MM.1S (cell line): ENCODE measurements around the gene EDN3.

Experiments used
- DNase-seq: peaks from one replicate; pipeline ENCODE4 v3.0.0-alpha.2; 2015
- H2AFZ ChIP-seq: fragments of 300-600 bp; sonication (generic); 2 replicates; pipeline ENCODE4 v1.6.0; 2016; ENCODE audit warnings: antibody characterized with exemption, low read length
- H3F3A ChIP-seq: fragments of 300-600 bp; sonication (generic); 2 replicates; pipeline ENCODE4 v1.6.1; 2016; ENCODE audit warnings: mild to moderate bottlenecking, antibody characterized with exemption, low read length, moderate library complexity, mixed read lengths; ENCODE audit not compliant: insufficient read depth
- H3K27ac ChIP-seq: fragments of 300-600 bp; sonication (generic); 2 replicates; pipeline ENCODE4 v1.5.1; 2016; ENCODE audit warnings: mild to moderate bottlenecking, low read length
- H3K27me3 ChIP-seq: fragments of 300-600 bp; sonication (generic); replicated peaks from 2 replicates; pipeline ENCODE4 v1.6.0; 2016; ENCODE audit warnings: low read length; ENCODE audit not compliant: insufficient read depth
- H3K36me3 ChIP-seq: fragments of 300-600 bp; sonication (generic); replicated peaks from 2 replicates; pipeline ENCODE4 v1.6.1; 2016; ENCODE audit warnings: mild to moderate bottlenecking, low read length, mixed read lengths; ENCODE audit not compliant: insufficient read depth
- H3K4me1 ChIP-seq: fragments of 300-600 bp; sonication (generic); 2 replicates; pipeline ENCODE4 v1.6.1; 2016; ENCODE audit warnings: low read length, mixed read lengths
- H3K4me2 ChIP-seq: fragments of 300-600 bp; sonication (generic); 2 replicates; pipeline ENCODE4 v1.6.0; 2016; ENCODE audit warnings: low read depth, low read length
- H3K4me3 ChIP-seq: fragments of 300-600 bp; sonication (generic); 2 replicates; pipeline ENCODE4 v1.5.1; 2016; ENCODE audit warnings: low read length, mixed read lengths
- H3K79me2 ChIP-seq: fragments of 300-600 bp; sonication (generic); 2 replicates; pipeline ENCODE4 v1.6.1; 2016; ENCODE audit warnings: mixed run types, low read length, mixed read lengths
- H3K9ac ChIP-seq: fragments of 300-600 bp; sonication (generic); 2 replicates; pipeline ENCODE4 v1.6.1; 2016; ENCODE audit warnings: low read length, mixed read lengths
- H3K9me2 ChIP-seq: fragments of 300-600 bp; sonication (generic); replicated peaks from 2 replicates; pipeline ENCODE4 v1.6.1; 2016; ENCODE audit warnings: mild to moderate bottlenecking, low read length, mixed read lengths; ENCODE audit not compliant: insufficient read depth
- H3K9me3 ChIP-seq: fragments of 300-600 bp; sonication (generic); replicated peaks from 2 replicates; pipeline ENCODE4 v1.6.1; 2016; ENCODE audit warnings: mild to moderate bottlenecking, low read length, mixed read lengths; ENCODE audit not compliant: insufficient read depth
- H4K20me1 ChIP-seq: fragments of 300-600 bp; sonication (generic); 2 replicates; pipeline ENCODE4 v1.6.1; 2016; ENCODE audit warnings: mild to moderate bottlenecking, low read length, moderate library complexity, mixed read lengths; ENCODE audit not compliant: insufficient read depth
- CTCF ChIP-seq: fragments of 300-600 bp; sonication (generic); IDR thresholded peaks from 2 replicates; pipeline ENCODE4 v1.5.1; 2016; ENCODE audit warnings: antibody characterized with exemption, low read length, mixed read lengths
- EZH2 ChIP-seq: fragments of 300-600 bp; sonication (generic); optimal IDR thresholded peaks from 2 replicates; pipeline ENCODE3; 2017; ENCODE audit warnings: low read depth, mild to moderate bottlenecking, antibody characterized with exemption, low read length, mixed read lengths
- EZH2phosphoT487 ChIP-seq: fragments of 300-600 bp; sonication (generic); IDR thresholded peaks from 2 replicates; pipeline ENCODE4 v1.6.1; 2018; ENCODE audit warnings: antibody characterized with exemption, low read length

The EDN3 gene

GRCh38 chr20:59255256-59255655 lies 45.2 kb upstream of the EDN3 start:
- H2AFZ ChIP-seq, result no peak overlapping the region
- no peaks in the 10 kb centered on the region for H3K36me3 ChIP-seq
- H3K4me2 ChIP-seq, result no peak overlapping the region
- no peak overlapping the region for H3K27ac ChIP-seq
- H3K79me2 ChIP-seq, result no peaks in the 10 kb centered on the region
- no peaks in the 10 kb centered on the region for H3K9me2 ChIP-seq
- TF ChIP-seq CTCF, result no peak
- no peak for TF ChIP-seq EZH2
- no peak for TF ChIP-seq EZH2phosphoT487
- no peaks in the 10 kb centered on the region for H3K4me1 ChIP-seq
- H3K9me3 ChIP-seq, result no peaks in the 10 kb centered on the region
- H3F3A ChIP-seq, result no peaks in the 10 kb centered on the region
- H4K20me1 ChIP-seq, result no peaks in the 10 kb centered on the region
- H3K9ac ChIP-seq, result no peak overlapping the region
- no peak overlapping the region for H3K4me3 ChIP-seq
- peaks cover 98% of the 10 kb centered on the region for H3K27me3 ChIP-seq
- DNase-seq, result no peak

GRCh38 chr20:59258221-59258621 lies 42.2 kb upstream of the EDN3 start:
- Histone ChIP-seq H3K9ac (no peak overlapping the region), H3K4me1 (no peaks in the 10 kb centered on the region), H3K36me3 (no peaks in the 10 kb centered on the region), H4K20me1 (no peaks in the 10 kb centered on the region), H2AFZ (no peak overlapping the region), H3K79me2 (no peaks in the 10 kb centered on the region), H3K27ac (no peak overlapping the region), H3K4me3 (no peak overlapping the region), H3K9me2 (no peaks in the 10 kb centered on the region), H3F3A (no peaks in the 10 kb centered on the region), H3K27me3 (peaks cover 95% of the 10 kb centered on the region), H3K4me2 (no peak overlapping the region), H3K9me3 (no peaks in the 10 kb centered on the region)
- TF ChIP-seq EZH2, result no peak
- TF ChIP-seq EZH2phosphoT487, result no peak
- no peak for TF ChIP-seq CTCF
- no peak for DNase-seq

- no peaks in the 10 kb centered on the region for H4K20me1 ChIP-seq
- no peaks in the 10 kb centered on the region for H3K9me2 ChIP-seq
- H3K9ac ChIP-seq, result no peak overlapping the region
- no peak for TF ChIP-seq CTCF
- TF ChIP-seq EZH2phosphoT487, result no peak
- TF ChIP-seq EZH2, result no peak
- DNase-seq, result no peak
- H3K27me3 ChIP-seq, result peaks cover 95% of the 10 kb centered on the region
- H3K4me2 ChIP-seq, result no peak overlapping the region
- no peak overlapping the region for H3K27ac ChIP-seq
- no peaks in the 10 kb centered on the region for H3K9me3 ChIP-seq
- no peaks in the 10 kb centered on the region for H3K4me1 ChIP-seq
- no peaks in the 10 kb centered on the region for H3F3A ChIP-seq
- no peaks in the 10 kb centered on the region for H3K79me2 ChIP-seq
- H3K4me3 ChIP-seq, result no peak overlapping the region
- no peak overlapping the region for H2AFZ ChIP-seq
- H3K36me3 ChIP-seq, result no peaks in the 10 kb centered on the region
Measured at GRCh38 chr20:59259946-59260345, 40.5 kb upstream of the EDN3 start.
